GM10847 (cell line): Measurements from ENCODE around the gene TPH1.

Source experiments
- POLR2A ChIP-seq: IDR thresholded peaks from 2 replicates; pipeline ENCODE4 v1.6.1; 2011; ENCODE audit not compliant: insufficient read length; ENCODE audit errors: extremely low read depth

TPH1 gene

DNA sequence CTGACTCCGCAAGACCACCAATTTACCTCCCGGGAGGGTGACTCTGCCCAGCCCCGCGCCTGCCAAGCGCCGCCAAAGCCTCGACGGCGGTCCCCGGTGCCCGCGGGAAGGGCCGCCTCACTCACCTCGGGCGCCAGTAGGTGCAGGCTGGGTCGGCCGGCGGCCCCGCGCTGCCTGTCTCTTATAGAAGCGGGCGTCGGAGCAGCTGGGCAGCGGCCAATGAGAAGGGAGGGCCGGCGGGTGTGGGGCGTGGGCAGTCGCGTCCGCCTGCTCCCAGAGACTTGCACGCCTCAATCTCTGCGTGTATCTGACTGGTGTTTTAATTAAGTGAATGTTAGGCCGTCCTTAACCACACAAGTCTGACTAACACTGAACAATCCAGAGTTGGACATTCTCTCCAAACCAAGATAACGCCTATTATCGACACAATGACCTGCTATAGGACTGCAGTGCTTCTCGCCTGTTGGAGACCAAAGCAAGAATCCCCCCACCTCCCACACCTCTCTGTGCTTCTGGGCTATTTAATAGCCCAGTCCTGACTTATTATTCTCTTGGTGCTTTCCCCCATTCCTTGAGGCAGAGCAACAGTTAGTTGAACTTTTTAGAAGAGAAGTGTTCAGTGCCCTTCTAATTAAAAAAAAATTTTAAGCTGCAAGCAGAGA lies at the start of gene TPH1:
Gene TPH1 (minus strand): TSS at position 154 of the 662 bp plus-strand sequence. CDS start 5,507 bp downstream, outside the sequence.
- no peak for TF ChIP-seq POLR2A

DNA sequence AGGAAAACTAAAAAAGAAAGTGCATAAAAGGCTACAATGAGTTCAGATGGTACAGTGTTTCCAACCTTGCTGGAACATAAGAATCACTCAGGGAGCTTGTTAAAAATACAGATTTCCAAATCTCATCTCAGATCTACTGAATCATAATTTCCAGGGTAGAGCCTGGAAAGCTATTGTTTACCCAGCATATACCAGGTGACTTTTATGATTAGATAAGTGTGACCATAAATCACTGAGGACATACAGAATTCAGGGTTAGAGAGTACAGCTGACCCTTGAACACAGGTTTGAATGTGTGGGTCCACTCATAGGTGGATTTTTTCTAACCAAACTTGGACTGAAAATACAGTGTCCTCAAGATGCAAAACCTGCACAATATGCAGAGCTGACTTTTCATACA lies 47.9 kb upstream of the TPH1 start:
- no peak for TF ChIP-seq POLR2A

DNA sequence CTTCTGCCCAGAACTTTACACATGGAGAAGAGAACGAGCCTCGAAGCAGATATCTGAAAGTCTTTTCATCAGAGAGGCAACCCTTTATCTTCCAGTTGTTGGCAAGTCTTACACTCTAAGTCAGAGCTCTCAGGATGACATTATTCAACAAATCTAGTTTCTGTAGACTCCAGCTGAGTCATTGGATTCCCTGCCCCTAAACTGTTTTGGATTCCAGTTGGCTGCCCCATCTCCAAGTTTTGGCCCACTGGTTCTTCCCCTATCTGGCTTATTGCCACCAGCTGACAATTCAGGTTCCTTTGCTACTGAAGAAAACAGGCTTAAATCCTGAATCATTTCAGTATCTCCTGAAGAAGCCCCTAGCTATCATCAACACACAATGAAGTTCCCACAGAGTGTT lies 45.7 kb upstream of the TPH1 start:
- no peak for TF ChIP-seq POLR2A

DNA sequence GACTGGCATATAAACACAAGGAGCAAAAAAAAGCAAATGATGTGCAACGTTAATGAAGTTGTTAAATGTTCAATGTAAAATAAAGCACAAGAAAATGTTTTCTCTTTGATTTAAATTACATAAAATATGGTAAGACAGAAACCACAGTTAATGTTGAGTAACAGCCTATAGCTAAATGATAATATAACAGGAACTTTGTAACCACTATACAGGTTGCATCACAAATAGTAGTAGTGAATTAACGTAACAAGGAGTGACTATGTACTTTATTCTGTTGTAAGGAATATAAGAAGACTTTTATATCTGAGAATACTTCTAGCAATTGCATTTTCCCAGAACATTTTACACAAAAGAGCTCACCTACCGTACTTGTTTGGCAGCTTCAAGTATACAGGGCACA lies 42.9 kb upstream of the TPH1 start:
- no peak for TF ChIP-seq POLR2A

DNA sequence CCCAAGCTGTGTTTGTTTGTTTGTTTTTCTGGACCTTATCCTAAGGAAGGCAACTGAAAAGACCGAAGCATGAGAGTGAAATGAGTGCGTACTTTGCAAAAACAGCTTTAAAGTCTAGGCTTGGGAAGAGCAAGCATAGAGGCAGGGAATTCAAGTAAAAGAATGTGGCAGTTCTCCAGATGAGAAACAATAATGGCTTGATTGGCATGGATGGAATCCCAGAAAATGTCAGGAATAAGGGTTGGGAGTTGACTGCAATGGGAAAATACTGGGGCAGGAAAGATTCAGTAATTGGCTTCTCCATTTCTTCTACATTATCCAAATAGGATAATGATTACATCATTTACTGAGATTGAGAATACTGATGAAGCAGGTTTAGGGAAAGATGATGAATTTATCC lies 42.3 kb upstream of the TPH1 start:
- no peak for TF ChIP-seq POLR2A

DNA sequence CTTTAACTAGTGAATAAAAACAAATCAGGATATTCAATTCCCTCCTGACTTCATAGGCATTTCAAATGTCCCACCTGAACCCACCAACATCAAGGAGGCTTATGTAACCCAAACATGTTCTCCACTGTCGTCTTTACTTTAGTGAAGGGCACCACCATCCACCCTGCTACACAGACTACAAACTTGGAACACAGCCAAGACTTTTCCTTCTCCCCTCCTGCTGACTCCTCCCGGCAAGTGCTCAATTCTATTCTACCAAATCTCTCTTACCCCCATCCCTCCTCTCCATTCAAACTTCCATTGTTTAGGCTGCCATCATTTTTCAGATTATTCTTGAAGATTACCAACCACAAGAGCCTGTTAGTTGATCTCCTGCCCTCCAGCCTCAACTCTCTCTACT lies 35.5 kb upstream of the TPH1 start:
- no peak for TF ChIP-seq POLR2A

DNA sequence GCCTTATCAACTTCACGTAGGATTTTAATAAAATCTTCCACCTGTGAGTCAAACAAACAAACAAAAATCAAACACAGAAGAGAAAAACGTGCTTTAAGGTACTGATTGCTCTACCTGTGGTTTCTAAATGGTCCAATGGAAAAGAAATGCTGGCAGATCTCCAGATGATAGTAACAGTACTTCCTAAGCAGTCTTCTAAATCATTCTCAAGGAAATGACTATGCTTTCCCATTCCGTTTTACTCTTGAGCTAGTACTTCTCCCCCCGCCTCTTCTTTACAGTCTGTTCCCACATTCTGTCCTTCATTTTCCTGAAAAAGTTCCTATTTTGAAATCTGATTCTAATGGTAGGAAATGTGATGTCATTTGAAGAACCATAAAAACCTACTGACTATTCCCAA lies 34.4 kb upstream of the TPH1 start:
- TF ChIP-seq POLR2A, result no peak

DNA sequence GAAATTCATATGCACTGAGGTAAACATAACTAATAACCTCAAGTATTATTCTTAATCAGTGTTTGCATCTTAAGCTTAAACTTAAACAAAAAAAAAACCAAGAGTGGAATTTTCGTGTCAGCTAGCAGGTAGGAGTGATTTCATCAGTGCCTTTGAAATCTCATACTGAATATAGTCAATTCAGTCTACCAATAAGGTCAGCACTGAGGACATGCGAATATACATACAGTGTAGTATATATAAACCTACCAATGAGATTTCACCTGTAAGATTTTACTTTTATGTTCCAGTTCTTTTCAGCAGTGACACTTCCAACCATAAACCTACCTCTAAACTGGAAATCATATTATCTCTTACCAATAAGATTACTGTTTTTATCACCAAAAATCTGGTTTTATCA lies 32.8 kb upstream of the TPH1 start:
- TF ChIP-seq POLR2A, result no peak

DNA sequence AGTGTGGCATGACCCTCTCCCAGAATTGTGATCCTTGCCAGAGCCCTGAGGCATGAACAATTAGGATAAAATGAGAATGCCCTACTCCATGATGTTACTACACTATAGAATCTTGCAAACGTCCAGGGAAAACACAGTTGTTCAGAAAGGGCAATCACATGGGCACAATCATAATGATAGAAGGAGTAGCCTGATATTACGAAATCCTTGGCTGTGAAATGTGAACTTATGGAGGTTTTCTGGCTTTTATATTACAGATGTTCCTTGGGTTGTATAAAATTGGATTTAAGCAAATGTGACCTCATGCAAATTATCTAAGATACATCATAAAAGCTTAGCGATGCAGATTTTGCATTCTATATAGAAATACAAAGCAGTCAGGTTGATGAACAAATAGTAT lies 29.4 kb upstream of the TPH1 start:
- no peak for TF ChIP-seq POLR2A

DNA sequence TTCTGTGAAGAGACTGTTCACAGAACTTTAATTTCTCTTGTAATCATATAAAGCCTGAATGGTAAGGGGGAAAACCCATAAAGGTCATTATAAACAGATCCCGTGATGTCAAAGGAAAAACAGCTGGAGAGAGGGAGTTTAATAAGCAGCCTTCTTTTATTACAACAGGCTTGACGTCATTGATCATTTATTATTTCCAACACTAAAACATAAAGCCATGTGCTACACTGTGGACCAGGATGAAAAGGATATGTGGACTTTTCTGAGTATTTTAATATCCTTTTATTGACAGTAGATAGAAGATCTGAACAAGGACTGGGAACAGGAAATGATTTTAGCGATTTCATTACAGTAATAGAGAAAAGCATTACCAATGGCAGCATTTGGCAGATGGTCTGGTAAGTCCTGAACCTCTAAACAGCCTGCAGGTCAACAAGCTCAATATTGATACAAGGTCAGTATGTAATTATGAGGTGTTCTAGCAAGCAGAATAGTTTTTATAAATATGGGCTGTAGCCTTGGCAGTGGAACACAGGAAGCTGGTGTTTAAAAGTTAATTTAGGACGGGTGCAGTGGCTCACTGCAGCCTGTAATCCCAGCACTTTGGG lies 25.1 kb upstream of the TPH1 start:
- TF ChIP-seq POLR2A, result no peak

DNA sequence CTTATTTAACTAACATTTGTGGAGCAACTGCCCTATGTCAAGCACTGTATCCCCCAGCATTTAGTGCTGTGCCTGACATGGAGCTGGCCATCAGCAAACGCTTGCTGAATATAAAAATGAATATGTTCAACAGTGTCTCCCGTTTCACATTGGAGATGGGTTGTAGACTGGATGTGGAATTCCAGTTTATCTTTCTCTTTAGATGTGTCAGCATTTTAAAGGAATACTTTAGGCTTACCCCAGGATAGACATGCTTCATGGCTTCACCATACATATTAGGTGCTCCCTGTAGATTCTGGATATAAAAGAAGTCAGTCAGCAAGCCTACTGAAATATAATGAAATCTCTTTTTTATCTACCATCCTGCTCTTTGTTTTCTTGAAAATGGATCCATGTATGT lies 21.3 kb upstream of the TPH1 start:
- no peak for TF ChIP-seq POLR2A

DNA sequence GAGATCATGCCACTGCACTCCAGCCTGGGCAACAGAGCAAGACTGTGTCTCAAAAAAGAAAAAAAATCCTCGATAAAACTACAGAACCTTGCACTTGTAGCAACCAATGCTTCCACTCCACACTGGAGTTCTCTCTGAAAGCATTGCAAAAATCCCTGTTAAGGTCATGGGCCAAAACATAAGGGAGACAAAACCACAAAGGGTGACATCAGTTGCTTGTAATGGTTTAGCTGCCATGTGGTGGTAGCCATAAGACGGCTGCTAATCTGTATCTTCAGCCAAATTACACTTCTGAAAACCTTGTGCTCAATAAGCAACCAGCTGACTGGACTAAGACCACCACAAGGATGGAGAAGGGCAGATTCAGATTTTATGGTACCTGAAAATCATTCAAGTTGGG lies 20.6 kb upstream of the TPH1 start:
- TF ChIP-seq POLR2A, result no peak

DNA sequence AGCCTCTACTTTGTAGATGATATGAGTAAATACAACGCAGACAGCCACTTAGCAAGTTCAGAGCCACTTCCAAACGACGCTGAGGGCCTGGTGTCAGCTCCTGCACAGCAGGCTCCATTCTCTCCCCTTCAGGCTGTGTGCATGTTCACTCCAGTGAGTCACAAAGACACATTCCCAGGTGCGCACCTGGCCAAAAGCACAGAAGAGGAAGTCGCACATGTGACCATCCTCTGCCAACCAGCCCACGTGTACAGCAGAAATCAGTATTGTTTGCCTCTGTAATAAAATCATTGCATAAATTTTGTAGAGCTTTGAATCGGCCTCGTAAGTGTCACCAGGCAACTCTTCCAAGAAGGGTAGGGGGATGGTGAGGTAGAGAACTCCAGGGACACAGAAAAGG lies 19.5 kb upstream of the TPH1 start:
- TF ChIP-seq POLR2A, result no peak

DNA sequence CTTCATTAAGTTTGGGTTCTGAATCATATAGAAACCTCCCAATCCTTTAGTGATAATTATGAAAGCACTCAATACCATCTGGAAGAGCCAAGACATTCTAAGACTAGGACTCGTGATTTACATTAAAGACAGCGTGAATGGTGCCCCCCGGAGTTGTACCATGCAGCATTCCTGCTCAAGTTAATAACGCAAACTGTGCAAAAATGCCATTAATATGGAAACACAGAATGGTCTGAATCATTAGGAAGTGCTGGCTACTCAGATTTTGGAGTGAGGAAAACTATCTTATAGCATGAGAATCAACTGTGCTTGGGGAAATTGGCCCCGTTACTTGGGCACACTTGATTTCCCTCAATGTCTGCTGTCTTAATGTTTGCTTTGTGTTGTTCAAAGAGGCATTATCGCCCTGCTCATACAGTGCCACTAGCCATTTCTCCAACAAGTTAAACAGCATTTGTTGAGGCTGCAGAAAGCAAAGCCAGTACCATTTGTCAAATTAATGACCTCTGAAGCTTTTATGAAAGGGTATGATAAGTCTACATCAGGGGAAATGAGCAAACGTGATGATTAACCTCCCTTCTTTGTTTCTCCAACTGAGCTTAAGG lies 18.5 kb upstream of the TPH1 start:
- no peak for TF ChIP-seq POLR2A

DNA sequence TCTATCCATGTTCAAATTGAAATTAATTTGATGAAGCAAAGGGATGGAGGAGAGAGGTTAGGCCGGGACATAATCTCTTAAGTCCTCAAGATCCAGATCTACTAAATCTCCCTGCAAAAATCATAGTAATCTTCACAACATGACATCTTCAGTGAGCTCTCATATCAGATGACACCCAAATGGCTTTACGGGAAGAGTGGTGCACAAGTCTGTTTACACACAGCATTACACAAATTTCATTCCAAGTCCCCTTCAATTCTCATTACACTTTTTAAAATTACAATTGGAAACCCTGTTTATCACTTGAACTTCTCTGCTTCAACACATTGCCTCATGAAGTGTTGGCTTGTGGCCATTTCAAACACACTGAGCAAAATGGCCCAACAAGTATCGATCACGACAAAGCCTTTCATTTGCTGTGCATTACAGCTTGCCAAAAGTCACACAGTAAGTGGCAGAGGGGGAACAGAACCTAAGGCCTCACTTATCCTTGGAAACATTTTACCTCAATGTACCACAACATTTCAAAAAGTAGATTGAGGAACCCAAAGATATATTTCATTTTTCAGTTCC lies 17.9 kb upstream of the TPH1 start:
- no peak for TF ChIP-seq POLR2A

DNA sequence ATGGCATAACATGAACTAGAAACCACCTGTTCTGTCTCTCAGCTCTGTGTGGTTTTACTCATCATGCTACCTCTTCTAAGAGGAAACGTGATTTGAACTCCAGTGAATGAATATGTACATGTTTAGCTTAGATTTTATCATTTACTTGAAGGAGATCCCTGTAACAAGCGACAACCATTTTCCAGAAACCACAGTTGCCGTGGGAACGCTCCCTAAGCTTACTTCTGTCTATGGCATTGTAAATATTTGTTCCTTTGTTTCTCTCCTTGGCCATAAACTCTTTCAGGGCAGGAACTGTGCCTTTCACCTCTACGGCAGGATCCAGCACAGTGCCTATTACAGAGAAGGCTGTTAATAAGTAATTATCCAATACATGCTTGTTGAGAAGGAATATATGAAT lies 17.1 kb upstream of the TPH1 start:
- TF ChIP-seq POLR2A, result no peak

DNA sequence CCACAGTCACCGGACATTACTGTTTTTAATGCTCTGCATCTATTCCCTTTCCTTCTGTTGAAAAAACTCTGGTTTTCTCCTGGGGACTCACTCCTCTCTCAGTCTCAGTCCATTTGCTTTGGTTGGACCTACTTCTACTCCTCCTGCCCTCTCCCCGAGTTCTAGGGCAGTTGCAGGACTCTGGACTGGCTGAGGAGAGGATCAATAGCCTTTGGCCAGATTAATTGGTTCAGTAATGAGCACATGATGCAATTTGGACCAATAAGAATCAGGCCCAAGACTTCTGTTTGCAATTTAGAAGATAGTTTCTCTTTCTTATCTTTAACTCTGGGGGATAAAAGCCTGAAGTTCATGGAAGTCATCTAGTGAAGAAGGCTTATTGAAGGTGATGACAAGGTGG lies 15.3 kb upstream of the TPH1 start:
- no peak for TF ChIP-seq POLR2A

DNA sequence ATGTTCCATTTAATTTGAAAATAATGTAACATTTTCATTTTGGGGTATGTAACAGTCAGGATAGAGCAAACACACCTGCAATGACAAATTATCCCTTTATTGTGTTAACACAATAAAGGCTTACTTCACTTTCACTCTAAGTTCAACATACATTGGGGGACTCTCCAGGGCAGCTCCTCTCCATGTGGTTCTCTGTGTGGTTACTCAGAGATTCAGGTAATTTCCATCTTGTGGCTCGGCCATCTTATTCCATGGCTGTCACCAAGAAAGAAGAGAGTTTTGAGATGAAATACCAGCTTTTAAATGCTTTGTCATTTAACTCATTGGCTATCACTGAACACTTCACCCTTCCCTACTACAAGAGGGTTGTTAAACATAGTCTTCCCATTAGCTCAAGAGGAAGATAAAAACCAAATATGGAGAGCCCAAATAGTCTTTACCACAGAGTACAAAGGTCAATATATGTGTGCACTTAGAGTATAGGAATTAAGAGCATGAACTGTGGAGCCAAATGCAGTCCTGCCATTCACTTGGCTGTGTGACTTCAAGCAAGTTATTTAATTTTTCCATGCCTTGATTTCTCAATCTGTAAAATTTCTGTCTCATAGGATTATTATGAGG lies 10.6 kb upstream of the TPH1 start:
- no peak for TF ChIP-seq POLR2A
